IMR-90 (cell line): Measurements from ENCODE around the gene DYRK2. TPM values are rescaled to one million over a fixed set of nuclear protein-coding genes. Genes with fewer than 3 reads are reported as not detected.

Source experiments
- ATAC-seq: fragments of 200-7000 bp; cut with Tn5 transposase; 2 replicates; pipeline ENCODE4 v1.9.1; 2020; ENCODE audit warnings: low read depth, mild to moderate bottlenecking, moderate library complexity
- BruUV-seq: library from RNA; stranded (reverse); fragments of 400-500 nt; replicated peaks from 2 replicates; lab custom pipeline; 2021; lab: Mats Ljungman, UMichigan
- CTCF ChIA-PET: fragments of 300-600 bp; formaldehyde crosslinking; extraction: SDS; loops from one replicate; lab custom pipeline; 2021; ENCODE audit warnings: antibody characterized with exemption; lab: Yijun Ruan, JAX
- POLR2A ChIA-PET: fragments of 300-600 bp; sonication (Branson Sonifier 250); formaldehyde crosslinking; loops from one replicate; lab custom pipeline; 2022; ENCODE audit warnings: antibody characterized with exemption; ENCODE audit not compliant: unreplicated experiment; lab: Charles Lee
- DNase-seq: peaks from one replicate; pipeline ENCODE4 v3.0.0; 2013
- H2AFZ ChIP-seq: replicated peaks from 2 replicates; pipeline ENCODE3; 2013; ENCODE audit warnings: low read length, mild to moderate bottlenecking; ENCODE audit not compliant: poor library complexity
- H2AK5ac ChIP-seq: 2 replicates; pipeline ENCODE4 v1.6.1; 2013; ENCODE audit warnings: low read depth, low read length, inconsistent platforms
- H2AK9ac ChIP-seq: replicated peaks from 2 replicates; pipeline ENCODE3; 2013; ENCODE audit warnings: mild to moderate bottlenecking, low read depth, low read length, moderate library complexity; ENCODE audit not compliant: poor library complexity
- H2BK120ac ChIP-seq: 2 replicates; pipeline ENCODE4 v1.6.1; 2013; ENCODE audit warnings: low read depth, low read length, inconsistent platforms
- H2BK15ac ChIP-seq: 3 replicates; pipeline ENCODE4 v1.6.1; 2013; ENCODE audit warnings: low read depth, low read length, inconsistent platforms
- H2BK20ac ChIP-seq: 2 replicates; pipeline ENCODE4 v1.6.1; 2013; ENCODE audit warnings: low read depth, mild to moderate bottlenecking, inconsistent platforms, low read length, moderate library complexity
- H2BK5ac ChIP-seq: 2 replicates; pipeline ENCODE4 v1.6.1; 2013; ENCODE audit warnings: mild to moderate bottlenecking, low read depth, low read length, inconsistent platforms; ENCODE audit not compliant: poor library complexity, severe bottlenecking
- H3K14ac ChIP-seq: replicated peaks from 2 replicates; pipeline ENCODE4 v1.6.1; 2013; ENCODE audit warnings: low read depth, low read length, inconsistent platforms
- H3K18ac ChIP-seq: 2 replicates; pipeline ENCODE4 v1.6.1; 2013; ENCODE audit warnings: low read depth, low read length, control low read depth
- H3K23ac ChIP-seq: 2 replicates; pipeline ENCODE4 v1.6.1; 2013; ENCODE audit warnings: low read depth, low read length, inconsistent platforms
- H3K27ac ChIP-seq: 2 replicates; pipeline ENCODE4 v1.5.1; 2013; ENCODE audit warnings: mild to moderate bottlenecking, control low read depth, low read length; ENCODE audit not compliant: insufficient read depth
- H3K27me3 ChIP-seq: 2 replicates; pipeline ENCODE4 v1.6.1; 2013; ENCODE audit warnings: low read length; ENCODE audit not compliant: control insufficient read depth, insufficient read depth
- H3K36me3 ChIP-seq: 2 replicates; pipeline ENCODE4 v1.6.1; 2013; ENCODE audit warnings: low read length, mixed read lengths; ENCODE audit not compliant: control insufficient read depth, insufficient read depth
- H3K4ac ChIP-seq: 2 replicates; pipeline ENCODE4 v1.6.1; 2013; ENCODE audit warnings: low read depth, low read length, inconsistent platforms
- H3K4me1 ChIP-seq: 2 replicates; pipeline ENCODE4 v1.6.1; 2013; ENCODE audit warnings: low read length, mixed read lengths; ENCODE audit not compliant: control insufficient read depth, insufficient read depth
- H3K4me2 ChIP-seq: 2 replicates; pipeline ENCODE4 v1.6.1; 2013; ENCODE audit warnings: low read depth, mild to moderate bottlenecking, control low read depth, low read length, moderate library complexity
- H3K4me3 ChIP-seq: 2 replicates; pipeline ENCODE4 v1.5.1; 2013; ENCODE audit warnings: low read depth, mild to moderate bottlenecking, control low read depth, low read length, moderate library complexity; ENCODE audit not compliant: insufficient read depth
- H3K56ac ChIP-seq: 2 replicates; pipeline ENCODE4 v1.6.1; 2013; ENCODE audit warnings: low read length, inconsistent platforms; ENCODE audit not compliant: insufficient read depth; ENCODE audit errors: extremely low read depth
- H3K79me1 ChIP-seq, 2 experiments: 2 replicates each; pipeline ENCODE4 v1.6.1; 2013; ENCODE audit warnings: low read length in 2 of 2, inconsistent platforms in 1 of 2, low read depth in 1 of 2
- H3K9ac ChIP-seq: 2 replicates; pipeline ENCODE4 v1.6.1; 2013; ENCODE audit warnings: low read depth, low read length, control low read depth
- H3K9me1 ChIP-seq: 2 replicates; pipeline ENCODE4 v1.6.1; 2013; ENCODE audit warnings: low read length, inconsistent platforms; ENCODE audit not compliant: insufficient read depth
- H3K9me3 ChIP-seq: 2 replicates; pipeline ENCODE4 v1.6.1; 2013; ENCODE audit warnings: low read length; ENCODE audit not compliant: control insufficient read depth, insufficient read depth
- H4K20me1 ChIP-seq: 2 replicates; pipeline ENCODE4 v1.6.1; 2013; ENCODE audit warnings: low read length, inconsistent platforms; ENCODE audit not compliant: insufficient read depth
- H4K5ac ChIP-seq: 2 replicates; pipeline ENCODE4 v1.6.1; 2013; ENCODE audit warnings: mild to moderate bottlenecking, low read depth, low read length, control low read depth
- H4K8ac ChIP-seq, 2 experiments: 2 replicates each; pipeline ENCODE4 v1.6.1; 2013; ENCODE audit warnings: low read depth in 2 of 2, low read length in 2 of 2, control low read depth in 1 of 2, inconsistent platforms in 1 of 2
- H4K91ac ChIP-seq: 2 replicates; pipeline ENCODE4 v1.6.1; 2013; ENCODE audit warnings: low read depth, low read length, inconsistent platforms; ENCODE audit not compliant: insufficient read depth
- BHLHE40 ChIP-seq: fragments of 150-350 bp; IDR thresholded peaks from 2 replicates; pipeline ENCODE4 v1.6.1; 2016; ENCODE audit warnings: mild to moderate bottlenecking, low read depth, low read length
- CEBPB ChIP-seq: IDR thresholded peaks from 2 replicates; pipeline ENCODE4 v1.6.1; 2012; ENCODE audit warnings: low read depth, low read length, improper control_type of control experiment
- CHD1 ChIP-seq: IDR thresholded peaks from 2 replicates; pipeline ENCODE4 v1.6.1; 2012; ENCODE audit warnings: low read depth, low read length, improper control_type of control experiment
- ELK1 ChIP-seq: fragments of 150-350 bp; IDR thresholded peaks from 2 replicates; pipeline ENCODE4 v1.6.1; 2016; ENCODE audit warnings: low read depth, mild to moderate bottlenecking, low read length, moderate library complexity, borderline replicate concordance
- FOS ChIP-seq: fragments of 150-350 bp; IDR thresholded peaks from 2 replicates; pipeline ENCODE4 v1.6.1; 2016; ENCODE audit warnings: low read depth, low read length
- MAFK ChIP-seq: IDR thresholded peaks from 2 replicates; pipeline ENCODE4 v1.6.1; 2012; ENCODE audit warnings: low read depth, low read length, improper control_type of control experiment
- MAZ ChIP-seq: IDR thresholded peaks from 2 replicates; pipeline ENCODE4 v1.6.1; 2012; ENCODE audit warnings: low read depth, mild to moderate bottlenecking, low read length, improper control_type of control experiment, moderate library complexity, borderline replicate concordance
- MXI1 ChIP-seq: IDR thresholded peaks from 2 replicates; pipeline ENCODE4 v1.6.1; 2012; ENCODE audit warnings: low read depth, mild to moderate bottlenecking, low read length, moderate library complexity, borderline replicate concordance
- NFE2L2 ChIP-seq: fragments of 150-350 bp; IDR thresholded peaks from 2 replicates; pipeline ENCODE4 v1.6.1; 2016; ENCODE audit warnings: low read depth, mild to moderate bottlenecking, low read length
- POLR2A ChIP-seq: IDR thresholded peaks from 2 replicates; pipeline ENCODE4 v1.6.1; 2012; ENCODE audit warnings: mild to moderate bottlenecking, low read depth, low read length
- RAD21 ChIP-seq: IDR thresholded peaks from 2 replicates; pipeline ENCODE4 v1.6.1; 2012; ENCODE audit warnings: low read length, improper control_type of control experiment
- RCOR1 ChIP-seq: IDR thresholded peaks from 2 replicates; pipeline ENCODE4 v1.6.1; 2012; ENCODE audit warnings: mild to moderate bottlenecking, low read length, improper control_type of control experiment; ENCODE audit not compliant: insufficient replicate concordance
- RFX5 ChIP-seq: IDR thresholded peaks from 2 replicates; pipeline ENCODE4 v1.8.0; 2012; ENCODE audit warnings: low read depth, mild to moderate bottlenecking, low read length, moderate library complexity
- SMC3 ChIP-seq: fragments of 150-350 bp; IDR thresholded peaks from 2 replicates; pipeline ENCODE4 v1.6.1; 2016; ENCODE audit warnings: low read depth, mild to moderate bottlenecking, antibody characterized with exemption, low read length, moderate library complexity
- USF2 ChIP-seq: fragments of 150-350 bp; IDR thresholded peaks from 2 replicates; pipeline ENCODE4 v1.6.1; 2017; ENCODE audit warnings: mild to moderate bottlenecking, antibody characterized with exemption, low read length, low read depth
- WGBS, 2 experiments: methylation state at CpG; one replicate each; pipeline versions ENCODE4 v1.1.5 to v1.1.7; 2013; ENCODE audit warnings: missing lambda C conversion rate in 2 of 2; ENCODE audit not compliant: insufficient read length in 1 of 2; ENCODE audit errors: extremely low coverage in 2 of 2; 5-methylcytosine and 5-hydroxymethylcytosine counted together
- dilution Hi-C: fragments of 300-500 bp; cut with HindIII; formaldehyde crosslinking; loops from one replicate; pipeline ENCODE4 v1.14.3; 2018; ENCODE audit warnings: low sequenced_read_pairs; ENCODE audit not compliant: unreplicated experiment
- in situ Hi-C: fragments of 300-500 bp; cut with MboI; formaldehyde crosslinking; loops from 3 replicates; pipeline ENCODE4 v1.14.3; 2019; ENCODE audit warnings: low sequenced_read_pairs, inconsistent platforms, mixed read lengths
- intact Hi-C: fragments of 100-400 bp; cut with micrococcal nuclease; formaldehyde crosslinking; loops from 2 replicates; pipeline ENCODE4 v1.10.0; 2022
- polyA plus RNA-seq, 3 experiments: library from polyadenylated mRNA; depleted of rRNA; stranded (reverse); fragments of >200 nt; gene quantifications; 2 replicates each; pipeline ENCODE4 v1.2.3, GENCODE V29; 2012; ENCODE audit warnings: low replicate concordance in 1 of 3
- total RNA-seq: library from RNA; depleted of rRNA; stranded (reverse); fragments of >200 nt; gene quantifications from 2 replicates; pipeline ENCODE4 v1.2.3, GENCODE V29; 2012
- TF ChIP-seq, protein P1 (sequence below): conservative IDR thresholded peaks from 2 replicates; pipeline ENCODE4 v1.5.1; 2012; ENCODE audit warnings: mild to moderate bottlenecking, low read depth, low read length, improper control_type of control experiment

DYRK2 gene
- total and polyA plus RNA-seq, 2 of the 4 experiments (the other 2 are of a cell fraction), result 16.3 to 23.1 TPM

DNA sequence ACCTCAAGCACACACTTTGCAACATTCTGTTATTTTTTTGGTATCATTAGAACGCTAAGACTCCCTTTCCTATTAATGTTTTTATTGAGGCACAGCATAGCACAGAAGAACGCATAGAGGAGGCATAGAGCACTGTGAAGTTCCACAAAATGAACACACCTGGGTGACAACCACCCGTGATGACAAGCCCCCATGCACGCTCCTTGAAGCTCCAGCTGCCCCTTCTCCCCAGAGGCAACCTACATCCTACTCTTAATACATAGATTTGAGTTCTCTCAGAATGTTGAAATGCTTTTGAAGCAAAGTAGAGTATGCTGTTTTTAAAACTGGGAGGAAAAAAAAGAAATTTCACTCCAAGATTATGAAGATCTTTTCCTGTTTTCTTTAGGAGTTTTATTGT lies 55.5 kb downstream of the DYRK2 start:
- no peak overlapping the region for H3K4ac ChIP-seq
- DNase-seq (no peak), ATAC-seq (no peak)
- POLR2A ChIA-PET, result no interaction called here
- intact Hi-C loops (no loop called here), in situ Hi-C loops (no loop called here), dilution Hi-C loops (no loop called here)
- no peak overlapping the region for H3K9ac ChIP-seq
- no peak overlapping the region for H2BK15ac ChIP-seq
- TF ChIP-seq BHLHE40 (no peak), MAFK (no peak), RCOR1 (no peak), RAD21 (no peak), ELK1 (no peak), MAZ (no peak), RFX5 (no peak), CEBPB (no peak), SMC3 (no peak), MXI1 (no peak), FOS (no peak), NFE2L2 (no peak), POLR2A (no peak), USF2 (no peak), CHD1 (no peak)
- TF ChIP-seq, protein P1, sequence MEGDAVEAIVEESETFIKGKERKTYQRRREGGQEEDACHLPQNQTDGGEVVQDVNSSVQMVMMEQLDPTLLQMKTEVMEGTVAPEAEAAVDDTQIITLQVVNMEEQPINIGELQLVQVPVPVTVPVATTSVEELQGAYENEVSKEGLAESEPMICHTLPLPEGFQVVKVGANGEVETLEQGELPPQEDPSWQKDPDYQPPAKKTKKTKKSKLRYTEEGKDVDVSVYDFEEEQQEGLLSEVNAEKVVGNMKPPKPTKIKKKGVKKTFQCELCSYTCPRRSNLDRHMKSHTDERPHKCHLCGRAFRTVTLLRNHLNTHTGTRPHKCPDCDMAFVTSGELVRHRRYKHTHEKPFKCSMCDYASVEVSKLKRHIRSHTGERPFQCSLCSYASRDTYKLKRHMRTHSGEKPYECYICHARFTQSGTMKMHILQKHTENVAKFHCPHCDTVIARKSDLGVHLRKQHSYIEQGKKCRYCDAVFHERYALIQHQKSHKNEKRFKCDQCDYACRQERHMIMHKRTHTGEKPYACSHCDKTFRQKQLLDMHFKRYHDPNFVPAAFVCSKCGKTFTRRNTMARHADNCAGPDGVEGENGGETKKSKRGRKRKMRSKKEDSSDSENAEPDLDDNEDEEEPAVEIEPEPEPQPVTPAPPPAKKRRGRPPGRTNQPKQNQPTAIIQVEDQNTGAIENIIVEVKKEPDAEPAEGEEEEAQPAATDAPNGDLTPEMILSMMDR, result no peak
- no peaks in the 10 kb centered on the region for H3K9me3 ChIP-seq
- no peaks in the 10 kb centered on the region for H4K20me1 ChIP-seq
- H3K36me3 ChIP-seq, result no peaks in the 10 kb centered on the region
- BruUV-seq, result no TSS peak
- no peak overlapping the region for H3K18ac ChIP-seq
- no peak overlapping the region for H4K5ac ChIP-seq
- no peak overlapping the region for H2AK5ac ChIP-seq
- no peak overlapping the region for H2AFZ ChIP-seq
- CTCF ChIA-PET, result interaction anchor here (0.7 kb wide), 1 partner anchor 21 kb away, joined by 5 read pairs; no protein-coding TSS in a partner anchor
- no peaks in the 10 kb centered on the region; the same call in 1 of the 2 replicates for H3K27me3 ChIP-seq
- H3K9me1 ChIP-seq, result peaks cover 3% of the 10 kb centered on the region
- no peak overlapping the region for H2BK5ac ChIP-seq
- no peak overlapping the region; the same call in 1 of the 2 replicates for H4K91ac ChIP-seq
- H3K14ac ChIP-seq, result no peak overlapping the region
- H2AK9ac ChIP-seq, result no peak overlapping the region
- H3K4me2 ChIP-seq, result no peak overlapping the region
- no peak overlapping the region for H2BK120ac ChIP-seq
- no peak overlapping the region for H3K4me3 ChIP-seq
- H3K23ac ChIP-seq, result no peak overlapping the region
- peaks cover 10% of the 10 kb centered on the region for H3K4me1 ChIP-seq
- H2BK20ac ChIP-seq, result no peak overlapping the region; the same call in 1 of the 2 replicates
- no peaks in the 10 kb centered on the region for H3K79me1 ChIP-seq
- 80% methylated on average over 1 of the region's 4 CpGs; no CpG with 5 or more reads in 1 of the 2 experiments for WGBS, 2 experiments
- no peak overlapping the region for H3K56ac ChIP-seq
- H4K8ac ChIP-seq, result no peak overlapping the region
- no peak overlapping the region for H3K27ac ChIP-seq
